ENCODE results near the gene MIXL1.

GRCh38 chr1:226201029-226201593 is 22.4 kb upstream of the MIXL1 start:
- TF ChIP-seq POLR2A (IDR thresholded peaks at IDR 0.05) (no peak), CTCF (IDR thresholded peaks at IDR 0.05) (no peak)

All from testis (tissue), 2 donors.